ENCODE results near the gene CCR4.
"Not testable (repeated sequence)": the region's sequence is repeated elsewhere in the genome, so short reads cannot be mapped to it uniquely, and the experiment has no call there.

CCR4 gene

GRCh38 chr3:32952369-32953077 is 1.1 kb downstream of the CCR4 start:
- Histone ChIP-seq H3K4me1 (ENCODE audit: control insufficient read depth, insufficient read depth, low read length) (no peaks in the 10 kb centered on the region), H3K9me3 (ENCODE audit: control insufficient read depth, insufficient read depth, low read depth, low read length) (no peaks in the 10 kb centered on the region), H3K4me3 (ENCODE audit: low read depth, low read length) (no peak overlapping the region), H3K27me3 (ENCODE audit: control insufficient read depth, insufficient read depth, low read length) (no peaks in the 10 kb centered on the region), H3K27ac (ENCODE audit: low read depth, low read length) (no peak overlapping the region), H3K9ac (ENCODE audit: low read length) (no peak overlapping the region), H3K36me3 (ENCODE audit: control insufficient read depth, insufficient read depth, low read length) (no peaks in the 10 kb centered on the region)

GRCh38 chr3:32954506-32954905 is 3.1 kb downstream of the CCR4 start:
- no peaks in the 10 kb centered on the region for H3K4me1 ChIP-seq (ENCODE audit: control insufficient read depth, insufficient read depth, low read length)
- H3K27me3 ChIP-seq (ENCODE audit: control insufficient read depth, insufficient read depth, low read length): no peaks in the 10 kb centered on the region
- no peaks in the 10 kb centered on the region for H3K36me3 ChIP-seq (ENCODE audit: control insufficient read depth, insufficient read depth, low read length)
- no peak overlapping the region for H3K4me3 ChIP-seq (ENCODE audit: low read depth, low read length)
- no peak overlapping the region for H3K9ac ChIP-seq (ENCODE audit: low read length)
- no peak overlapping the region for H3K27ac ChIP-seq (ENCODE audit: low read depth, low read length)
- H3K9me3 ChIP-seq (ENCODE audit: control insufficient read depth, insufficient read depth, low read depth, low read length): no peaks in the 10 kb centered on the region

GRCh38 chr3:32956750-32957570 is 5.5 kb downstream of the CCR4 start:
- no peak overlapping the region for H3K9ac ChIP-seq (ENCODE audit: low read length)
- H3K4me3 ChIP-seq (ENCODE audit: low read depth, low read length): no peak overlapping the region
- no peaks in the 10 kb centered on the region for H3K9me3 ChIP-seq (ENCODE audit: control insufficient read depth, insufficient read depth, low read depth, low read length)
- no peaks in the 10 kb centered on the region for H3K4me1 ChIP-seq (ENCODE audit: control insufficient read depth, insufficient read depth, low read length)
- H3K36me3 ChIP-seq (ENCODE audit: control insufficient read depth, insufficient read depth, low read length): no peaks in the 10 kb centered on the region
- no peak overlapping the region for H3K27ac ChIP-seq (ENCODE audit: low read depth, low read length)
- H3K27me3 ChIP-seq (ENCODE audit: control insufficient read depth, insufficient read depth, low read length): no peaks in the 10 kb centered on the region

- Histone ChIP-seq H3K27ac (ENCODE audit: low read depth, low read length) (no peak overlapping the region), H3K9ac (ENCODE audit: low read length) (no peak overlapping the region), H3K4me1 (ENCODE audit: control insufficient read depth, insufficient read depth, low read length) (no peaks in the 10 kb centered on the region), H3K36me3 (ENCODE audit: control insufficient read depth, insufficient read depth, low read length) (no peaks in the 10 kb centered on the region), H3K27me3 (ENCODE audit: control insufficient read depth, insufficient read depth, low read length) (no peaks in the 10 kb centered on the region), H3K4me3 (ENCODE audit: low read depth, low read length) (no peak overlapping the region), H3K9me3 (ENCODE audit: control insufficient read depth, insufficient read depth, low read depth, low read length) (no peaks in the 10 kb centered on the region)
These were observed 7.1 kb downstream of the CCR4 start for GRCh38 chr3:32958509-32958908.

GRCh38 chr3:32959371-32959770 is 7.9 kb downstream of the CCR4 start:
- Histone ChIP-seq H3K27ac (ENCODE audit: low read depth, low read length) (no peak overlapping the region), H3K4me1 (ENCODE audit: control insufficient read depth, insufficient read depth, low read length) (no peaks in the 10 kb centered on the region), H3K4me3 (ENCODE audit: low read depth, low read length) (no peak overlapping the region), H3K27me3 (ENCODE audit: control insufficient read depth, insufficient read depth, low read length) (no peaks in the 10 kb centered on the region), H3K9me3 (ENCODE audit: control insufficient read depth, insufficient read depth, low read depth, low read length) (peaks cover 4% of the 10 kb centered on the region; the same call in 1 of the 2 replicates), H3K36me3 (ENCODE audit: control insufficient read depth, insufficient read depth, low read length) (no peaks in the 10 kb centered on the region), H3K9ac (ENCODE audit: low read length) (no peak overlapping the region)

- H3K9me3 ChIP-seq (ENCODE audit: control insufficient read depth, insufficient read depth, low read depth, low read length): peaks cover 16% of the 10 kb centered on the region
- no peak overlapping the region for H3K4me3 ChIP-seq (ENCODE audit: low read depth, low read length)
- no peaks in the 10 kb centered on the region for H3K36me3 ChIP-seq (ENCODE audit: control insufficient read depth, insufficient read depth, low read length)
- H3K4me1 ChIP-seq (ENCODE audit: control insufficient read depth, insufficient read depth, low read length): no peaks in the 10 kb centered on the region
- no peaks in the 10 kb centered on the region for H3K27me3 ChIP-seq (ENCODE audit: control insufficient read depth, insufficient read depth, low read length)
- no peak overlapping the region for H3K27ac ChIP-seq (ENCODE audit: low read depth, low read length)
- H3K9ac ChIP-seq (ENCODE audit: low read length): no peak overlapping the region
These were observed 9.1 kb downstream of the CCR4 start for GRCh38 chr3:32960404-32961170.

- no peak overlapping the region for H3K4me3 ChIP-seq (ENCODE audit: low read depth, low read length)
- no peak overlapping the region for H3K9ac ChIP-seq (ENCODE audit: low read length)
- H3K9me3 ChIP-seq (ENCODE audit: control insufficient read depth, insufficient read depth, low read depth, low read length): peaks cover 22% of the 10 kb centered on the region
- H3K27ac ChIP-seq (ENCODE audit: low read depth, low read length): no peak overlapping the region
- H3K27me3 ChIP-seq (ENCODE audit: control insufficient read depth, insufficient read depth, low read length): no peaks in the 10 kb centered on the region
- H3K4me1 ChIP-seq (ENCODE audit: control insufficient read depth, insufficient read depth, low read length): no peaks in the 10 kb centered on the region
- H3K36me3 ChIP-seq (ENCODE audit: control insufficient read depth, insufficient read depth, low read length): no peaks in the 10 kb centered on the region
These were observed 9.8 kb downstream of the CCR4 start for GRCh38 chr3:32961189-32961715.

- Histone ChIP-seq H3K36me3 (ENCODE audit: control insufficient read depth, insufficient read depth, low read length) (no peaks in the 10 kb centered on the region), H3K9ac (ENCODE audit: low read length) (no peak overlapping the region), H3K9me3 (ENCODE audit: control insufficient read depth, insufficient read depth, low read depth, low read length) (peaks cover 29% of the 10 kb centered on the region), H3K4me1 (ENCODE audit: control insufficient read depth, insufficient read depth, low read length) (no peaks in the 10 kb centered on the region), H3K27ac (ENCODE audit: low read depth, low read length) (no peak overlapping the region), H3K4me3 (ENCODE audit: low read depth, low read length) (no peak overlapping the region), H3K27me3 (ENCODE audit: control insufficient read depth, insufficient read depth, low read length) (no peaks in the 10 kb centered on the region)
These were observed 12.4 kb downstream of the CCR4 start for GRCh38 chr3:32963871-32964270.

GRCh38 chr3:32964781-32965180 is 13.3 kb downstream of the CCR4 start:
- H3K4me3 ChIP-seq (ENCODE audit: low read depth, low read length); H3K9ac ChIP-seq (ENCODE audit: low read length); H3K27ac ChIP-seq (ENCODE audit: low read depth, low read length); H3K27me3 ChIP-seq (ENCODE audit: control insufficient read depth, insufficient read depth, low read length); H3K4me1 ChIP-seq (ENCODE audit: control insufficient read depth, insufficient read depth, low read length); H3K36me3 ChIP-seq (ENCODE audit: control insufficient read depth, insufficient read depth, low read length): not testable (repeated sequence)
- peaks cover 29% of the 10 kb centered on the region for H3K9me3 ChIP-seq (ENCODE audit: control insufficient read depth, insufficient read depth, low read depth, low read length)

GRCh38 chr3:32965617-32966213 is 14.3 kb downstream of the CCR4 start:
- not testable (repeated sequence) for H3K4me1 ChIP-seq (ENCODE audit: control insufficient read depth, insufficient read depth, low read length); H3K9ac ChIP-seq (ENCODE audit: low read length); H3K27ac ChIP-seq (ENCODE audit: low read depth, low read length); H3K36me3 ChIP-seq (ENCODE audit: control insufficient read depth, insufficient read depth, low read length); H3K27me3 ChIP-seq (ENCODE audit: control insufficient read depth, insufficient read depth, low read length); H3K4me3 ChIP-seq (ENCODE audit: low read depth, low read length)
- H3K9me3 ChIP-seq (ENCODE audit: control insufficient read depth, insufficient read depth, low read depth, low read length): peaks cover 29% of the 10 kb centered on the region
